Activated CD8-positive, alpha-beta T cell treated with anti-CD3 and anti-CD28 coated beads for 36 hours (primary cell): ENCODE results near the gene NAP1L1. TPM values are rescaled to one million over a fixed set of nuclear protein-coding genes. Genes with fewer than 3 reads are reported as not detected.

ENCODE experiments used
- ATAC-seq: fragments of 200-7000 bp; cut with Tn5 transposase; one replicate; pipeline ENCODE4 v1.10.0; 2021; ENCODE audit warnings: mild to moderate bottlenecking, moderate library complexity
- CTCF ChIA-PET: fragments of 350-600 bp; sonication (Branson Sonifier 250); formaldehyde crosslinking; loops from one replicate; lab custom pipeline; 2021; ENCODE audit warnings: antibody characterized with exemption; lab: Charles Lee
- POLR2A ChIA-PET: fragments of 350-600 bp; sonication (Branson Sonifier 250); formaldehyde crosslinking; loops from one replicate; lab custom pipeline; 2021; ENCODE audit warnings: antibody characterized with exemption; lab: Charles Lee
- DNase-seq: peaks from one replicate; pipeline ENCODE4 v3.0.0-alpha.2; 2020
- H3K27ac Mint-ChIP-seq: one replicate; pipeline ENCODE4 v1.8.0; 2021; ENCODE audit warnings: mild to moderate bottlenecking, mixed read lengths
- H3K27me3 Mint-ChIP-seq: one replicate; pipeline ENCODE4 v1.8.0; 2021; ENCODE audit warnings: mixed read lengths
- H3K36me3 Mint-ChIP-seq: one replicate; pipeline ENCODE4 v1.8.0; 2021; ENCODE audit warnings: low read depth, mixed read lengths
- H3K4me1 Mint-ChIP-seq: one replicate; pipeline ENCODE4 v1.8.0; 2021; ENCODE audit warnings: low read depth, mixed read lengths
- H3K4me3 Mint-ChIP-seq: one replicate; pipeline ENCODE4 v1.8.0; 2021; ENCODE audit warnings: mild to moderate bottlenecking, moderate library complexity, mixed read lengths
- H3K9me3 Mint-ChIP-seq: one replicate; pipeline ENCODE4 v1.8.0; 2021; ENCODE audit warnings: mixed read lengths
- intact Hi-C: fragments of 100-400 bp; cut with micrococcal nuclease; formaldehyde crosslinking; loops from one replicate; pipeline ENCODE4 v1.10.0; 2022
- total RNA-seq, 2 experiments: library from RNA; stranded (reverse); gene quantifications; one replicate each; pipeline ENCODE4 v1.2.3, GENCODE V29; 2021
- TF ChIP-seq, protein P1 (sequence below): fragments of 200-600 bp; IDR thresholded peaks from one replicate; pipeline ENCODE4 v1.8.0; 2022; ENCODE audit warnings: antibody characterized with exemption, mild to moderate bottlenecking

Gene NAP1L1
- total RNA-seq, 2 experiments from 2014 or later = 1,090 to 1,104 TPM

DNA sequence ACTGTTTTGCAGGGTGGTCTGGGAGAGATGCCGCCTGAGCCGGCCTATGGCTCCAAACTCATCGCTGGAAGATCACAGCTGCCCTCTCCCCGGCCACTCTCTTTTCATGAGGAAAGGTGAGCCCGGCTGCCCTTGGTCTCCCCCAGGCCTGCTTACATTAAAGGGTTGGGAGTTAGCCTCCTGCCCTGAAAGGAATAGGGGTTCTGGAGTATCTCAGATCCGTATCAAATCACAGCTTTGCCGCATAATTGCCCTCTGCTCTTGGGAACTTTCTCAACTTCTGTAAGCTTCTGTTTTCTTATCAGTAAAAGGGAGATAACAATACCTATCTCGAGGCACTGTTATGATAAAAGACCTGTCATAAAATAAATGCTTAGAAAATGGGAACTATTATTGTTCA is 70.5 kb downstream of the NAP1L1 start:
- ATAC-seq = no peak
- Mint-ChIP-seq H3K4me1 (peaks cover 31% of the 10 kb centered on the region), H3K27ac (no peak overlapping the region), H3K9me3 (no peaks in the 10 kb centered on the region), H3K36me3 (no peaks in the 10 kb centered on the region), H3K4me3 (no peak overlapping the region), H3K27me3 (no peaks in the 10 kb centered on the region)
- CTCF ChIA-PET = interaction anchor here (0.6 to 0.9 kb wide), 2 partner anchors 18 to 162 kb away, joined by 3 read pairs; no protein-coding TSS in a partner anchor
- DNase-seq = no peak
- intact Hi-C loops = no loop called here
- POLR2A ChIA-PET = interaction anchor here (1.0 kb wide), 1 partner anchor 10 kb away, joined by 3 read pairs; no protein-coding TSS in a partner anchor
- TF ChIP-seq, protein P1, sequence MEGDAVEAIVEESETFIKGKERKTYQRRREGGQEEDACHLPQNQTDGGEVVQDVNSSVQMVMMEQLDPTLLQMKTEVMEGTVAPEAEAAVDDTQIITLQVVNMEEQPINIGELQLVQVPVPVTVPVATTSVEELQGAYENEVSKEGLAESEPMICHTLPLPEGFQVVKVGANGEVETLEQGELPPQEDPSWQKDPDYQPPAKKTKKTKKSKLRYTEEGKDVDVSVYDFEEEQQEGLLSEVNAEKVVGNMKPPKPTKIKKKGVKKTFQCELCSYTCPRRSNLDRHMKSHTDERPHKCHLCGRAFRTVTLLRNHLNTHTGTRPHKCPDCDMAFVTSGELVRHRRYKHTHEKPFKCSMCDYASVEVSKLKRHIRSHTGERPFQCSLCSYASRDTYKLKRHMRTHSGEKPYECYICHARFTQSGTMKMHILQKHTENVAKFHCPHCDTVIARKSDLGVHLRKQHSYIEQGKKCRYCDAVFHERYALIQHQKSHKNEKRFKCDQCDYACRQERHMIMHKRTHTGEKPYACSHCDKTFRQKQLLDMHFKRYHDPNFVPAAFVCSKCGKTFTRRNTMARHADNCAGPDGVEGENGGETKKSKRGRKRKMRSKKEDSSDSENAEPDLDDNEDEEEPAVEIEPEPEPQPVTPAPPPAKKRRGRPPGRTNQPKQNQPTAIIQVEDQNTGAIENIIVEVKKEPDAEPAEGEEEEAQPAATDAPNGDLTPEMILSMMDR = no peak

DNA sequence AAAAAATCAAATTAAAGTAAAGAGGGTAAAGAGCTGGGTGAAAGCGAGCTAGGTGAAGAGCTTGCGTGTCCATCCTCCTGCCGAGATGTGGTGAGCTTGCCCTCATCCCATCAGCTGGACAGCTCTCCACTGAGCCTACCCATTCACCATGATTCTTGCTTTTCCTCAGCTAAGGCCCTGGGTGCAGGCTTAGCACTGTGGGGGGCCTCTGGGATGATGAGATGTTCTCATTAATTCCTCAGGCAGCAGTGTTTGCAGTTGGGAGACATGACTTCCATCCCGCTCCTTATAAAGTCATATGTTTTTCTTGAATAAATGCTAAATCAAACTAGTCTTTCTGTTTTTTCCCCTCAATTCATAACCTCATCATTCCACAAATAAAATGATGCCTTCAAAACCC is 70.9 kb downstream of the NAP1L1 start:
- TF ChIP-seq, protein P1 = no peak
- DNase-seq (no peak), ATAC-seq (no peak)
- Mint-ChIP-seq H3K27ac (no peak overlapping the region), H3K4me1 (peaks cover 27% of the 10 kb centered on the region), H3K36me3 (no peaks in the 10 kb centered on the region), H3K27me3 (no peaks in the 10 kb centered on the region), H3K4me3 (no peak overlapping the region), H3K9me3 (no peaks in the 10 kb centered on the region)
- CTCF ChIA-PET = interaction anchor here (0.6 to 1.0 kb wide), 3 partner anchors 11 to 162 kb away, joined by 3 read pairs; no protein-coding TSS in a partner anchor
- POLR2A ChIA-PET = interaction anchor here (1.0 kb wide), 1 partner anchor 11 kb away, joined by 3 read pairs; no protein-coding TSS in a partner anchor
- intact Hi-C loops = no loop called here

DNA sequence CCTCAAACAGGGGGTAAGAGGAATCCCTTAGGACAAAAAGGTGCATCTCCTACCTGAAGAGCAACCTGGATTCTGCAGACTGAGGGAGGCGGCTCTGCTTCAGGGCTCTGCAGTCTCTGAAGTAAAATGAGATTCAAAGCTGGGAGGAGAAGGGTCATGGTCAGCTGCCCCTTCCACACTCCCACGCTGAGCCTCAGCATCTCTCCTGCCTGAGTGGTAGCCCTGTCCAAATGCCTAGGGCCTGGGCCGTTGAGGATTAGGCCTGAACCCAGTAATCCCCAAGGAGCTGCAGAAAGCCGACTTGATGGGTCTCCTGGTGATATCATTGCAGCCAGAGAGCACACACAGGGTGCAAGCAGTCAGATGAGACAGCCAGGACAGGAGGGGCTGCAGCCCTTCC is 71.8 kb downstream of the NAP1L1 start:
- intact Hi-C loops = no loop called here
- TF ChIP-seq, protein P1 = no peak
- Mint-ChIP-seq H3K4me3 (no peak overlapping the region), H3K36me3 (no peaks in the 10 kb centered on the region), H3K9me3 (no peaks in the 10 kb centered on the region), H3K27me3 (no peaks in the 10 kb centered on the region), H3K4me1 (peaks cover 20% of the 10 kb centered on the region), H3K27ac (no peak overlapping the region)
- ATAC-seq = no peak
- POLR2A ChIA-PET = interaction anchor here (0.7 kb wide), 1 partner anchor 30 kb away, joined by 3 read pairs; no protein-coding TSS in a partner anchor
- CTCF ChIA-PET = interaction anchor here (1.0 to 1.6 kb wide), 2 partner anchors 9 to 10 kb away, joined by 3 read pairs; no protein-coding TSS in a partner anchor
- DNase-seq = no peak

DNA sequence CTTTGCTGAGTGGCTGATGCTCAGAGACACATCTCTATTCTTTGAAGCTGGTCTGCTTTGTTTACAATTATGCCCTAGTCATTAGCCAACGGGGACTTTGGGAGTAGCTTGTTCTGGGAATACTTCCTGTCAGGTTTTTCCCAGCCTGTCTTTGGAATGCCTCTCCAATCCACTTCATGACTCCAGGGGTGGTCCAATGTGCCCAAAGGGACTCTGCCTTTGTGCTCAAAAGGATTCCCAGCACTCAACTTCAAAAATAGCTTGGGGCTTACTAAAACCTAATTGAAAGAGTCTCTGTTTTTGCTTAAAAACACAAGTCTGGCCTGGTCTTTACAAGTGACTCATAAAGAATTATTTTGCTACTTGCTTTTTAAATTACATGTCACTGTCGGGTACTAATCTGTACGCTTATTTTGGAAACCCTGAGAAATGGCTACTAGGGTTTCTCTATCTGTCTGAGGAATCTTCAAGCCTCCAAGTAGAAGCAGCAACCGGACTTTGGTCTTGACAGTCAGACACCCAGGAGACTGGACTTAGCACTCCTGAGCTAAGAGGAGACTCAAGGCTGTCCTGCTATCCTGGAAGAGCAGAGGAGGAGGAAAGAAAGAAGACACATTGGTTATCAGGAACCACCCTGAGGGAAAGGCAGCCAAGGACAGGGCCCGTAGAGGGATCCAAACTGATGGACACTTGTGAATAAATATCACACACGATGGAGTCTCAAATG is 73.6 kb downstream of the NAP1L1 start:
- Mint-ChIP-seq H3K27ac (no peak overlapping the region), H3K27me3 (peaks cover 5% of the 10 kb centered on the region), H3K9me3 (no peaks in the 10 kb centered on the region), H3K4me3 (no peak overlapping the region), H3K36me3 (no peaks in the 10 kb centered on the region), H3K4me1 (peaks cover 14% of the 10 kb centered on the region)
- TF ChIP-seq, protein P1 = no peak
- POLR2A ChIA-PET = no interaction called here
- ATAC-seq (no peak), DNase-seq (no peak)
- CTCF ChIA-PET = interaction anchor here (1.6 kb wide), 1 partner anchor 7 kb away, joined by 3 read pairs; no protein-coding TSS in a partner anchor
- intact Hi-C loops = no loop called here

DNA sequence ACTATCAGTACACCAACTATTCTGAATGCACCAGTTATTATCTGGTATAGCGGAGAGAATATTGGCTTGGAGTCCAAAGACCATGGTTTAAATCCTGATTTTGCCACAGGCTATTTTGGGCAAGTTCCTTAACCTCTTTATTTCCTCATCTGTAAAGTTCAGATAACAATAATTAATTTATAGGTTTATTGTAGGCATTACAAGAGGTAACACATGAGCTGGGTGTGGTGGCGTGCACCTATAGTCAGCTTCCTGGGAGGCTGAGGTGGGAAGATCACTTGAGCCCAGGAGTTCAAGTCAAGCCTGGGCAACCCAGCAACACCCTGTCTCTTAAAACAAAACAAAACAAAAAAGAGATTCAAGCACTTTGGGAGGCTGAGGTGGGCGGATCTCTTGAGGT is 76.1 kb downstream of the NAP1L1 start:
- Mint-ChIP-seq H3K9me3 (peaks cover 9% of the 10 kb centered on the region), H3K4me1 (no peaks in the 10 kb centered on the region), H3K27me3 (peaks cover 5% of the 10 kb centered on the region), H3K36me3 (peaks cover 3% of the 10 kb centered on the region), H3K4me3 (no peak overlapping the region), H3K27ac (no peak overlapping the region)
- intact Hi-C loops = no loop called here
- CTCF ChIA-PET = no interaction called here
- POLR2A ChIA-PET = no interaction called here
- TF ChIP-seq, protein P1 = no peak
- ATAC-seq (no peak), DNase-seq (no peak)
